ENCODE measurements around the gene POLR2E. TPM values are rescaled to one million over a fixed set of nuclear protein-coding genes. Genes with fewer than 3 reads are reported as not detected.
A peak's percentile ranks its signal among the peaks of the same experiment; 100 is the strongest.

The POLR2E gene
- total and polyA plus RNA-seq, 2 of the 8 experiments (the other 6 are each of a cell fraction or from before 2014, with no cell fraction given), result 281 to 381 TPM

DNA sequence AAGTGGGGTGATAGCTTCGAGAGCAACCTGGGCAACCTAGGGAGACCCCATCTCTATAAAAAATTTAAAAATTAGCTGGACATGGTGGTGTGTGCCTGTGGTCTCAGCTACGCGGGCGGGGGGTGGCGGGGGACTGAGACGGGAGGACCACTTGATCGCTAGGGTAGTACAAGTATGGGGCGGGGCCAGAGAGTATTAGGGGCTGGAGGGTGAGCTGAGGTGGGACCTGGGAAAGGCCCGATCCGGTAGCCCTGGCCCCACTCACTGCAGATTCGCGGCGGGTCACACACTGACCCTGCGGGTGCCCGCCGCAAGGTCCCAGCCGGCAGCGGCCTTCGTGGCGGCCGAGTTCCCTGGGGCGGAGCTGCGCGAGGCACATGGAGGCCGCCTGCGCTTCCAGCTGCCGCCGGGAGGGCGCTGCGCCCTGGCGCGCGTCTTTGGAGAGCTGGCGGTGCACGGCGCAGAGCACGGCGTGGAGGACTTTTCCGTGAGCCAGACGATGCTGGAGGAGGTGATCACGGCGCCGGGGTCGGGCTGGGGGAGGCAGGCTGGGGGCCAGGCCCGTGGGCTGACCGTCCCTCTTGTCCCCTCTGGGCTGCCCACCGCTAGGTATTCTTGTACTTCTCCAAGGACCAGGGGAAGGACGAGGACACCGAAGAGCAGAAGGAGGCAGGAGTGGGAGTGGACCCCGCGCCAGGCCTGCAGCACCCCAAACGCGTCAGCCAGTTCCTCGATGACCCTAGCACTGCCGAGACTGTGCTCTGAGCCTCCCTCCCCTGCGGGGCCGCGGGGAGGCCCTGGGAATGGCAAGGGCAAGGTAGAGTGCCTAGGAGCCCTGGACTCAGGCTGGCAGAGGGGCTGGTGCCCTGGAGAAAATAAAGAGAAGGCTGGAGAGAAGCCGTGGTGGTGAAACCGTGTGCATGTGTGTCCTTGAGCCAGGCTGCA, 30.2 kb downstream of the POLR2E start:
- Histone ChIP-seq H2BK20ac (ENCODE audit: low read length) (peak overlapping the region; percentile 55; the same call in 1 of the 2 replicates), H2BK120ac (replicated peaks; ENCODE audit: low read depth, low read length) (no peak overlapping the region), H3K14ac (ENCODE audit: insufficient read length) (no peak overlapping the region), H3K23ac (ENCODE audit: insufficient read length) (no peak overlapping the region), H4K20me1 (replicated peaks in 1 of 2; ENCODE audit: control insufficient read depth in 1 of 2, insufficient read depth in 2 of 2, low read length in 2 of 2) (peaks cover 0 to 9% of the 10 kb centered on the region in 2 experiments), H4K8ac (ENCODE audit: extremely low read depth, insufficient read depth, low read length) (peak overlapping the region; percentile 92), H2BK5ac (ENCODE audit: low read depth, low read length) (peak overlapping the region; percentile 60; the same call in 1 of the 2 replicates), H2AK5ac (ENCODE audit: low read depth, low read length) (peak overlapping the region; percentile 29; the same call in 1 of the 2 replicates), H2BK15ac (ENCODE audit: low read length) (peak overlapping the region; percentile 46; the same call in 1 of the 2 replicates), H3K4me1 (replicated peaks in 1 of 4; ENCODE audit: control insufficient read depth in 3 of 4, insufficient read depth in 4 of 4, low read length in 3 of 4) (peaks cover 0 to 27% (median 19%) of the 10 kb centered on the region in 4 experiments; a peak in 6 of 7 replicates), H3K9ac (replicated peaks in 1 of 4; ENCODE audit: extremely low read depth in 1 of 4, low read depth in 3 of 4, low read length in 3 of 4) (no peak overlapping the region), H4K91ac (replicated peaks; ENCODE audit: insufficient read length, low read length) (peak overlapping the region; percentile 5), H3K4ac (replicated peaks; ENCODE audit: insufficient read length, low read depth, low read length) (no peak overlapping the region), H2BK12ac (ENCODE audit: low read depth, low read length) (peak overlapping the region; percentile 80; the same call in 1 of the 2 replicates), H3K36me3 (ENCODE audit: control insufficient read depth in 2 of 4, insufficient read depth in 4 of 4, low read length in 3 of 4) (no peaks in the 10 kb centered on the region), H3K4me3 (ENCODE audit: extremely low read depth in 1 of 4, insufficient read depth in 2 of 4, low read depth in 3 of 4, low read length in 4 of 4) (peak overlapping the region in 2 of 4 experiments; percentile 9 to 54; a peak in 3 of 8 replicates), H3K4me2 (ENCODE audit: insufficient read depth in 1 of 2, low read depth in 2 of 2, low read length in 2 of 2) (peak overlapping the region; percentile 35 to 68), H3K23me2 (ENCODE audit: low read depth, low read length) (peaks cover 11% of the 10 kb centered on the region; the same call in 1 of the 2 replicates), H3K27me3 (replicated peaks in 1 of 4; ENCODE audit: control insufficient read depth in 3 of 4, extremely low read depth in 1 of 4, insufficient read depth in 3 of 4, low read length in 3 of 4) (peaks cover 0 to 26% (median 18%) of the 10 kb centered on the region in 4 experiments; a peak in 5 of 7 replicates), H3K56ac (replicated peaks; ENCODE audit: insufficient read length, low read depth, low read length) (no peak overlapping the region), H3K27ac (ENCODE audit: low read depth, low read length) (no peak overlapping the region), H3K79me2 (ENCODE audit: control insufficient read depth in 1 of 2, insufficient read depth in 2 of 2, low read length in 2 of 2) (no peaks in the 10 kb centered on the region), H2AFZ (ENCODE audit: low read length) (no peak overlapping the region), H4K5ac (ENCODE audit: insufficient read length, low read depth, low read length) (no peak overlapping the region), H3K79me1 (ENCODE audit: low read depth, low read length) (no peaks in the 10 kb centered on the region), H3K18ac (ENCODE audit: extremely low read depth, low read length) (peak overlapping the region; percentile 90), H3K9me3 (ENCODE audit: insufficient read depth in 2 of 2, low read depth in 1 of 2, low read length in 1 of 2) (peaks cover 0 to 21% of the 10 kb centered on the region in 2 experiments; a peak in 2 of 4 replicates)
- FAIRE-seq (no peak), DNase-seq (ENCODE audit: low read depth in 1 of 2, low spot score in 2 of 2) (peak in 1 of 2 experiments; percentile 88)
- ChIA-PET POLR2A (ENCODE audit: partially characterized antibody) (interaction anchor here (0.5 to 6.9 kb wide), 16 partner anchors 9 to 291 kb away, joined by 3 to 97 read pairs (median 4); partner anchors contain the start of genes CIRBP, CNN2, GPX4 and RNU6-2), CTCF (ENCODE audit: partially characterized antibody) (interaction anchor here (0.7 to 5.2 kb wide), 20 partner anchors 8 to 388 kb away, joined by 3 to 54 read pairs (median 3); partner anchors contain the start of gene ABCA7)
- 27% methylated on average over 60 of the region's 60 CpGs; no CpG with 5 or more reads in 1 of the 2 experiments for WGBS, 2 experiments (ENCODE audit: extremely low coverage in 1 of 2, insufficient coverage in 1 of 2, insufficient read length in 1 of 2, insufficient replicate concordance in 2 of 2, low coverage in 1 of 2, low lambda C conversion rate in 2 of 2, missing lambda C conversion rate in 1 of 2)
- TF ChIP-seq GABPA (IDR thresholded peaks at IDR 0.05; ENCODE audit: borderline replicate concordance, insufficient read depth, low read length) (peak; percentile 80; the same call in 1 of the 2 replicates), GTF2F1 (IDR thresholded peaks at IDR 0.05; ENCODE audit: borderline replicate concordance, low read depth, low read length) (no peak), SIRT6 (IDR thresholded peaks at IDR 0.05; ENCODE audit: low read length) (no peak), NANOG (IDR thresholded peaks at IDR 0.05; ENCODE audit: insufficient read depth, low read depth, low read length, poor library complexity, severe bottlenecking) (no peak), CREB1 (IDR thresholded peaks at IDR 0.05) (peak; percentile 54; the same call in 1 of the 2 replicates), BRCA1 (IDR thresholded peaks at IDR 0.05; ENCODE audit: low read depth, low read length) (no peak), TBP (IDR thresholded peaks at IDR 0.05; ENCODE audit: low read depth, low read length) (no peak), RXRA (IDR thresholded peaks at IDR 0.05; ENCODE audit: insufficient read depth, low read depth, low read length) (no peak), JUND (IDR thresholded peaks at IDR 0.05; ENCODE audit: low read length) (no peak)
- TF ChIP-seq, protein P1, sequence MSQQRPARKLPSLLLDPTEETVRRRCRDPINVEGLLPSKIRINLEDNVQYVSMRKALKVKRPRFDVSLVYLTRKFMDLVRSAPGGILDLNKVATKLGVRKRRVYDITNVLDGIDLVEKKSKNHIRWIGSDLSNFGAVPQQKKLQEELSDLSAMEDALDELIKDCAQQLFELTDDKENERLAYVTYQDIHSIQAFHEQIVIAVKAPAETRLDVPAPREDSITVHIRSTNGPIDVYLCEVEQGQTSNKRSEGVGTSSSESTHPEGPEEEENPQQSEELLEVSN (IDR thresholded peaks at IDR 0.05), result peak; percentile 95
